ENCODE data around the gene L1TD1. TPM values are rescaled to one million over a fixed set of nuclear protein-coding genes. Genes with fewer than 3 reads are reported as not detected.

The L1TD1 gene
- polyA plus RNA-seq, 1 donor (not counting 4 experiments of a cell fraction or from before 2014, with no cell fraction given): 0.24 TPM

GRCh38 chr1:62237361-62237760, 42.7 kb downstream of the L1TD1 start:
- H3K9ac ChIP-seq (ENCODE audit: control insufficient read depth, extremely low read depth, insufficient read depth, low read length): peak overlapping the region; percentile 1
- H3K4me3 ChIP-seq (ENCODE audit: control insufficient read depth in 2 of 3, extremely low read depth in 1 of 3, insufficient read depth in 2 of 3, low read depth in 1 of 3, low read length in 3 of 3): no peak overlapping the region
- peaks cover 39% of the 10 kb centered on the region for H3K4me1 ChIP-seq (ENCODE audit: control insufficient read depth, extremely low read depth, insufficient read depth, low read length)
- TF ChIP-seq CTCF (optimal IDR thresholded peaks at IDR 0.05 in 1 of 3, IDR thresholded peaks at IDR 0.05 in 1 of 3, conservative IDR thresholded peaks at IDR 0.05 in 1 of 3; ENCODE audit: extremely low read depth in 1 of 3, insufficient read depth in 2 of 3, low read length in 3 of 3): no peak
- TF ChIP-seq EZH2 (IDR thresholded peaks at IDR 0.05; ENCODE audit: low read length): no peak
- no peaks in the 10 kb centered on the region for H3K36me3 ChIP-seq (ENCODE audit: control insufficient read depth in 2 of 2, extremely low read depth in 1 of 2, insufficient read depth in 2 of 2, low read length in 2 of 2)
- dilution Hi-C loops (cut with MboI; ENCODE audit: extremely low pct_ligation_motif_present, low sequenced_read_pairs): no loop called here
- H3K27ac ChIP-seq (ENCODE audit: control insufficient read depth, insufficient read depth, low read length): no peak overlapping the region
- H2AFZ ChIP-seq (ENCODE audit: control insufficient read depth, low read length): no peak overlapping the region
- H3K9me1 ChIP-seq (ENCODE audit: control insufficient read depth, extremely low read depth, insufficient read depth, low read length): no peaks in the 10 kb centered on the region
- FAIRE-seq: no peak
- H4K20me1 ChIP-seq (ENCODE audit: control insufficient read depth, extremely low read depth, insufficient read depth, low read length): no peaks in the 10 kb centered on the region
- DNase-seq (ENCODE audit: low read depth, low spot score): no peak
- H3K27me3 ChIP-seq (ENCODE audit: control insufficient read depth, extremely low read depth, insufficient read depth, low read length): no peaks in the 10 kb centered on the region
- H3K79me2 ChIP-seq (ENCODE audit: control insufficient read depth, insufficient read depth, low read length): no peaks in the 10 kb centered on the region
- no peaks in the 10 kb centered on the region for H3K9me3 ChIP-seq (ENCODE audit: control insufficient read depth, low read depth, low read length)
- H3K4me2 ChIP-seq (ENCODE audit: control insufficient read depth, extremely low read depth, insufficient read depth, low read depth, low read length): peak overlapping the region; percentile 39

GRCh38 chr1:62237950-62238374, 43.3 kb downstream of the L1TD1 start:
- no peaks in the 10 kb centered on the region for H4K20me1 ChIP-seq (ENCODE audit: control insufficient read depth, extremely low read depth, insufficient read depth, low read length)
- no peak overlapping the region for H3K9ac ChIP-seq (ENCODE audit: control insufficient read depth, extremely low read depth, insufficient read depth, low read length)
- H2AFZ ChIP-seq (ENCODE audit: control insufficient read depth, low read length): no peak overlapping the region
- FAIRE-seq: no peak
- no peaks in the 10 kb centered on the region for H3K9me3 ChIP-seq (ENCODE audit: control insufficient read depth, low read depth, low read length)
- H3K4me2 ChIP-seq (ENCODE audit: control insufficient read depth, extremely low read depth, insufficient read depth, low read depth, low read length): peak overlapping the region; percentile 24
- H3K9me1 ChIP-seq (ENCODE audit: control insufficient read depth, extremely low read depth, insufficient read depth, low read length): no peaks in the 10 kb centered on the region
- no peaks in the 10 kb centered on the region for H3K36me3 ChIP-seq (ENCODE audit: control insufficient read depth in 2 of 2, extremely low read depth in 1 of 2, insufficient read depth in 2 of 2, low read length in 2 of 2)
- dilution Hi-C loops (cut with MboI; ENCODE audit: extremely low pct_ligation_motif_present, low sequenced_read_pairs): no loop called here
- peaks cover 33% of the 10 kb centered on the region for H3K4me1 ChIP-seq (ENCODE audit: control insufficient read depth, extremely low read depth, insufficient read depth, low read length)
- no peaks in the 10 kb centered on the region for H3K79me2 ChIP-seq (ENCODE audit: control insufficient read depth, insufficient read depth, low read length)
- no peak overlapping the region for H3K4me3 ChIP-seq (ENCODE audit: control insufficient read depth in 2 of 3, extremely low read depth in 1 of 3, insufficient read depth in 2 of 3, low read depth in 1 of 3, low read length in 3 of 3)
- H3K27ac ChIP-seq (ENCODE audit: control insufficient read depth, insufficient read depth, low read length): no peak overlapping the region
- TF ChIP-seq CTCF (optimal IDR thresholded peaks at IDR 0.05 in 1 of 3, IDR thresholded peaks at IDR 0.05 in 1 of 3, conservative IDR thresholded peaks at IDR 0.05 in 1 of 3; ENCODE audit: extremely low read depth in 1 of 3, insufficient read depth in 2 of 3, low read length in 3 of 3) (no peak), EZH2 (IDR thresholded peaks at IDR 0.05; ENCODE audit: low read length) (no peak)
- DNase-seq (ENCODE audit: low read depth, low spot score): no peak
- no peaks in the 10 kb centered on the region for H3K27me3 ChIP-seq (ENCODE audit: control insufficient read depth, extremely low read depth, insufficient read depth, low read length)

Data from keratinocyte (primary cell).